GM12878 (cell line): Measurements from ENCODE around the gene SYTL2. TPM values are rescaled to one million over a fixed set of nuclear protein-coding genes. Genes with fewer than 3 reads are reported as not detected.

ENCODE experiments used
- ATAC-seq: fragments of 200-7000 bp; cut with Tn5 transposase; 3 replicates; pipeline ENCODE4 v1.9.1; 2020; ENCODE audit warnings: mild to moderate bottlenecking, moderate library complexity
- BruUV-seq: library from RNA; stranded (reverse); fragments of 400-500 nt; replicated peaks from 2 replicates; lab custom pipeline; 2021; lab: Mats Ljungman, UMichigan
- CTCF ChIA-PET: fragments of 300-600 bp; sonication (Branson Sonifier 250); formaldehyde crosslinking; extraction: SDS; loops from one replicate; lab custom pipeline; 2021; ENCODE audit warnings: inconsistent platforms; lab: Yijun Ruan, JAX
- POLR2A ChIA-PET: fragments of 350-600 bp; formaldehyde crosslinking; extraction: SDS; loops from one replicate; lab custom pipeline; 2021; ENCODE audit warnings: inconsistent platforms; lab: Charles Lee
- RAD21 ChIA-PET: fragments of 300-600 bp; sonication (Branson Sonifier 250); formaldehyde crosslinking; loops from one replicate; lab custom pipeline; 2023; ENCODE audit warnings: antibody characterized with exemption; ENCODE audit not compliant: unreplicated experiment; lab: Charles Lee
- SMC1A ChIA-PET: fragments of 300-600 bp; sonication (Branson Sonifier 250); formaldehyde crosslinking; loops from one replicate; lab custom pipeline; 2023; ENCODE audit not compliant: unreplicated experiment, uncharacterized antibody; lab: Charles Lee
- DNase-seq: peaks from one replicate; pipeline ENCODE4 v3.0.0-alpha.2; 2011; ENCODE audit warnings: low read depth, low spot score
- FAIRE-seq: peaks from 3 replicates; lab custom pipeline; 2011; peaks lifted over from hg19 to GRCh38; lab: Jason Lieb, UNC
- H2AFZ ChIP-seq: 2 replicates; pipeline ENCODE4 v1.6.0; 2011; ENCODE audit warnings: low read depth, low read length, control low read depth; ENCODE audit not compliant: control insufficient read depth
- H3K27ac ChIP-seq: 2 replicates; pipeline ENCODE4 v1.5.1; 2011; ENCODE audit warnings: control low read depth; ENCODE audit not compliant: control insufficient read depth, insufficient read depth
- H3K27me3 ChIP-seq, 2 experiments: replicated peaks in 1 of 2; 2 replicates each; pipeline versions ENCODE4 v1.6.0 to v1.6.1; 2011; ENCODE audit warnings: low read length in 1 of 2; ENCODE audit not compliant: control insufficient read depth in 2 of 2, insufficient read depth in 2 of 2
- H3K36me3 ChIP-seq, 2 experiments: 2 replicates each; pipeline ENCODE4 v1.5.1; 2011; ENCODE audit warnings: low read length in 1 of 2; ENCODE audit not compliant: control insufficient read depth in 2 of 2, insufficient read depth in 2 of 2
- H3K4me1 ChIP-seq: 2 replicates; pipeline ENCODE4 v1.6.1; 2011; ENCODE audit warnings: mild to moderate bottlenecking, low read length, moderate library complexity, mixed read lengths; ENCODE audit not compliant: control insufficient read depth, insufficient read depth
- H3K4me2 ChIP-seq: 2 replicates; pipeline ENCODE4 v1.6.0; 2011; ENCODE audit warnings: control low read depth; ENCODE audit not compliant: control insufficient read depth, insufficient read depth
- H3K4me3 ChIP-seq: fragments of 200-600 bp; sonication (generic); 2 replicates; pipeline ENCODE4 v1.5.1; 2016
- H3K79me2 ChIP-seq: 2 replicates; pipeline ENCODE4 v1.6.0; 2011; ENCODE audit warnings: low read length; ENCODE audit not compliant: control insufficient read depth, insufficient read depth
- H3K9ac ChIP-seq: 2 replicates; pipeline ENCODE4 v1.8.0; 2011; ENCODE audit warnings: low read length, control low read depth, mixed read lengths; ENCODE audit not compliant: control insufficient read depth, insufficient read depth
- H3K9me3 ChIP-seq: replicated peaks from 3 replicates; pipeline ENCODE4 v1.5.1; 2011; ENCODE audit warnings: mild to moderate bottlenecking, low read length; ENCODE audit not compliant: control insufficient read depth, insufficient read depth
- H4K20me1 ChIP-seq: 2 replicates; pipeline ENCODE4 v1.6.0; 2011; ENCODE audit not compliant: control insufficient read depth, insufficient read depth
- BCL11A ChIP-seq: IDR thresholded peaks from 2 replicates; pipeline ENCODE4 v1.6.1; 2011; ENCODE audit warnings: low read depth, low read length
- CEBPB ChIP-seq, 2 experiments: fragments of 150-350 bp in 1 of 2; IDR thresholded peaks; 2 replicates each; pipeline ENCODE4 v1.6.1; 2012 to 2014; ENCODE audit warnings: low read depth in 2 of 2, low read length in 2 of 2, borderline replicate concordance in 1 of 2, inconsistent platforms in 1 of 2
- IKZF1 ChIP-seq: fragments of 450-650 bp; conservative IDR thresholded peaks from 2 replicates; pipeline ENCODE4 v1.6.1; 2017; ENCODE audit warnings: antibody characterized with exemption, mild to moderate bottlenecking
- JUNB ChIP-seq: IDR thresholded peaks from 2 replicates; pipeline ENCODE4 v1.6.1; 2016; ENCODE audit warnings: antibody characterized with exemption, mild to moderate bottlenecking
- KLF5 ChIP-seq: fragments of 450-650 bp; IDR thresholded peaks from 2 replicates; pipeline ENCODE4 v1.6.1; 2014; ENCODE audit warnings: mild to moderate bottlenecking; ENCODE audit not compliant: partially characterized antibody
- MTA3 ChIP-seq: IDR thresholded peaks from 2 replicates; pipeline ENCODE4 v1.6.1; 2012; ENCODE audit warnings: low read length, inconsistent platforms, borderline replicate concordance
- NFYA ChIP-seq: IDR thresholded peaks from 2 replicates; pipeline ENCODE4 v1.6.1; 2011; ENCODE audit warnings: low read depth, mild to moderate bottlenecking, low read length, improper control_type of control experiment, borderline replicate concordance
- RB1 ChIP-seq: fragments of 450-650 bp; formaldehyde crosslinking; IDR thresholded peaks from 2 replicates; pipeline ENCODE4 v1.6.1; 2017; ENCODE audit warnings: mild to moderate bottlenecking, borderline replicate concordance
- SMARCA5 ChIP-seq: fragments of 450-650 bp; IDR thresholded peaks from 2 replicates; pipeline ENCODE4 v1.6.1; 2017; ENCODE audit warnings: mild to moderate bottlenecking
- SP1 ChIP-seq: IDR thresholded peaks from one replicate; pipeline ENCODE4 v1.6.1; 2011; ENCODE audit warnings: low read depth, low read length
- SREBF1 ChIP-seq: IDR thresholded peaks from 2 replicates; pipeline ENCODE4 v1.6.1; 2012; ENCODE audit warnings: mild to moderate bottlenecking, low read length
- SREBF2 ChIP-seq: IDR thresholded peaks from 2 replicates; pipeline ENCODE4 v1.6.1; 2012; ENCODE audit warnings: mild to moderate bottlenecking, low read length
- SRF ChIP-seq, 2 experiments: IDR thresholded peaks; 2 replicates each; pipeline ENCODE4 v1.6.1; 2011; ENCODE audit warnings: low read depth in 2 of 2, low read length in 2 of 2, mild to moderate bottlenecking in 1 of 2, moderate library complexity in 1 of 2
- YBX1 ChIP-seq: fragments of 450-650 bp; IDR thresholded peaks from 2 replicates; pipeline ENCODE4 v1.6.1; 2016; ENCODE audit warnings: antibody characterized with exemption
- WGBS: methylation state at CpG from one replicate; pipeline ENCODE4 v1.1.6; 2016; ENCODE audit warnings: low lambda C conversion rate; ENCODE audit not compliant: insufficient replicate concordance, insufficient coverage; ENCODE audit errors: missing lambda C conversion rate; 5-methylcytosine and 5-hydroxymethylcytosine counted together
- in situ Hi-C: fragments of 300-500 bp; cut with MboI; formaldehyde crosslinking; loops from 9 replicates; pipeline ENCODE4 v1.14.3; 2018; ENCODE audit warnings: mixed read lengths
- intact Hi-C: fragments of 100-400 bp; cut with micrococcal nuclease; formaldehyde crosslinking; loops from one replicate; pipeline ENCODE4 v1.14.2; 2022; ENCODE audit not compliant: unreplicated experiment
- polyA plus RNA-seq, 11 experiments: library from polyadenylated mRNA; depleted of rRNA in 4 of 11; unstranded in 6 of 11; stranded (reverse) in 5 of 11; fragments of >200 nt; fragmentation: Nextera tagmentation in 4 of 11; fragmentation: Illumina TruSeq in 1 of 11; extraction: Ambion mirVana in 4 of 11; extraction: Trizol in 1 of 11; gene quantifications; 1 replicate in 1 of 11; 2 replicates in 10 of 11; pipeline versions ENCODE4 v1.2.1 to v1.2.3, GENCODE V29; 2011 to 2016; ENCODE audit warnings: inconsistent platforms in 2 of 11, missing spikeins in 2 of 11, low read depth in 1 of 11
- total RNA-seq, 4 experiments: library from RNA; depleted of rRNA in 3 of 4; stranded (reverse); fragments of >200 nt in 3 of 4; fragmentation: Illumina TruSeq in 1 of 4; extraction: Trizol in 1 of 4; gene quantifications; 2 replicates each; pipeline versions ENCODE4 v1.2.1 to v1.2.3, GENCODE V29; 2013 to 2021
- TF ChIP-seq, protein P1 (sequence below): fragments of 150-350 bp; IDR thresholded peaks from 2 replicates; pipeline ENCODE4 v1.6.1; 2014; ENCODE audit warnings: mild to moderate bottlenecking, low read depth, low read length
- TF ChIP-seq, protein P2 (sequence below): IDR thresholded peaks from 2 replicates; pipeline ENCODE4 v1.6.1; 2012; ENCODE audit warnings: low read length, inconsistent platforms
- TF ChIP-seq, protein P3 (sequence below): IDR thresholded peaks from 2 replicates; pipeline ENCODE4 v1.6.1; 2012; ENCODE audit warnings: low read depth, low read length, improper control_type of control experiment

Gene SYTL2
- total and polyA plus RNA-seq, 10 of the 15 experiments (the other 5 are each of a cell fraction or from before 2014, with no cell fraction given), result 0.02 to 1.4 (median 0.31) TPM; not detected in 2

DNA sequence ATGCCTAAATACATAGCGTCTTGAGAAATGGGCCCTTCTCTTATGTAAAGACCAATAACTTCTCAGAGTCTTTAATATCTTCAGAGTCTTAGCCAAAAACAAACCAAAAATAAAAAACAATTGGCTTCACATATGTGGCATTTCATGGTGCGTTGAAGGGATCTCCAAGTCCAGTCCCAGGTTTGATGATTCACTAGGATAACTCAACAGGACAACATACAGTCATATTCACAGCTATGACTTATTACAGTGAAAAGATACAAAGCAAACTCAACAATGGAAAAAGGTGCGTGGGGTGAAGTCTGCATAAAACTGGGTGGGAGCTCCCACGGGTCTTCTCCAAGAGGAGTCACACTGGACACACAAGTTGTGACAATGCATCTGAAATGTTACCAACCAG is 12.6 kb downstream of the SYTL2 start (continued):
- TF ChIP-seq SREBF1 (no peak), SREBF2 (no peak), YBX1 (no peak), CEBPB (IDR thresholded peaks at IDR 0.05; ENCODE audit: borderline replicate concordance in 1 of 2, low read depth in 2 of 2, low read length in 2 of 2) (no peak), IKZF1 (no peak), SMARCA5 (no peak), SRF (IDR thresholded peaks at IDR 0.05; ENCODE audit: low read depth in 2 of 2, low read length in 2 of 2) (no peak), MTA3 (no peak)
- TF ChIP-seq, protein P1, sequence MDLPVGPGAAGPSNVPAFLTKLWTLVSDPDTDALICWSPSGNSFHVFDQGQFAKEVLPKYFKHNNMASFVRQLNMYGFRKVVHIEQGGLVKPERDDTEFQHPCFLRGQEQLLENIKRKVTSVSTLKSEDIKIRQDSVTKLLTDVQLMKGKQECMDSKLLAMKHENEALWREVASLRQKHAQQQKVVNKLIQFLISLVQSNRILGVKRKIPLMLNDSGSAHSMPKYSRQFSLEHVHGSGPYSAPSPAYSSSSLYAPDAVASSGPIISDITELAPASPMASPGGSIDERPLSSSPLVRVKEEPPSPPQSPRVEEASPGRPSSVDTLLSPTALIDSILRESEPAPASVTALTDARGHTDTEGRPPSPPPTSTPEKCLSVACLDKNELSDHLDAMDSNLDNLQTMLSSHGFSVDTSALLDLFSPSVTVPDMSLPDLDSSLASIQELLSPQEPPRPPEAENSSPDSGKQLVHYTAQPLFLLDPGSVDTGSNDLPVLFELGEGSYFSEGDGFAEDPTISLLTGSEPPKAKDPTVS, result no peak
- TF ChIP-seq, protein P2, sequence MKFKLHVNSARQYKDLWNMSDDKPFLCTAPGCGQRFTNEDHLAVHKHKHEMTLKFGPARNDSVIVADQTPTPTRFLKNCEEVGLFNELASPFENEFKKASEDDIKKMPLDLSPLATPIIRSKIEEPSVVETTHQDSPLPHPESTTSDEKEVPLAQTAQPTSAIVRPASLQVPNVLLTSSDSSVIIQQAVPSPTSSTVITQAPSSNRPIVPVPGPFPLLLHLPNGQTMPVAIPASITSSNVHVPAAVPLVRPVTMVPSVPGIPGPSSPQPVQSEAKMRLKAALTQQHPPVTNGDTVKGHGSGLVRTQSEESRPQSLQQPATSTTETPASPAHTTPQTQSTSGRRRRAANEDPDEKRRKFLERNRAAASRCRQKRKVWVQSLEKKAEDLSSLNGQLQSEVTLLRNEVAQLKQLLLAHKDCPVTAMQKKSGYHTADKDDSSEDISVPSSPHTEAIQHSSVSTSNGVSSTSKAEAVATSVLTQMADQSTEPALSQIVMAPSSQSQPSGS, result no peak

DNA sequence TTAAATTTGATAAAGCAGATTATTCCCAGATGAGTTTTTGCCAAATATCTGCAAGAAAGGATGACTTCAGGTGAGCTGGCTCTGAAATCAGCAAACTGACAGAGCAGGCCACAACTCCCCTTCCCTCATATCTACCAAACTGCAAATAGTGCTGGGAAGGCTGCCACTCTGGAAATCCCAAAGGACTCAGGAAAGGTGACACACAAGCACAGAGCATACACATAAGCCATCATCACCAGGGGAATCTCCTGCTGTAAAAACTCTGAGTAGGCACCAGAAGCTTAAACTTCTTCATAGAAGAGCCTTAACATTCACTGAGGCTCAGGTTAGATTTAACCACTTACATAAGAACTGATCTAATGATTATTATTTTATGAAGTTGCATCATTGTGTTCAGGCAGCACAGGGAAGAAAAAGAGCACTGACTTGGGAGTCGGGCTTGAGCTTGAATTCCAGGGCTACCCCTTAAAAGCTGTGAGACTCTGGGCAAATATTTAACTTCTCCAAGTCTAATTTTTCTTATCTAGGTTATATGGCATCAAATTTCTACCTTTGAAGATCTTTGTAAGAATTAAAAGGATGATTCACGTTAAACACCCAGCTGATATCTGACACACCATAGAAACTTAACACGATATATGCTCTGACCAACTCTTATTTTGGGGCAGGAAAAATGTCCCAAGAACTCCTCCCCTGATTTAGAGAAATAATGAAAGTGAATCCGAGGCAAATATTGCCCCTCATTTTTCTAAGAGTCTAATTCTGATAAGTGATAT is 15.0 kb downstream of the SYTL2 start:
- no TSS peak for BruUV-seq
- ATAC-seq (no peak), FAIRE-seq (no peak), DNase-seq (no peak)
- H3K4me2 ChIP-seq, result no peak overlapping the region
- TF ChIP-seq SP1 (no peak), SREBF1 (no peak), KLF5 (no peak), NFYA (no peak), SRF (IDR thresholded peaks at IDR 0.05; ENCODE audit: low read depth in 2 of 2, low read length in 2 of 2) (no peak), RB1 (no peak), JUNB (no peak), BCL11A (no peak)
- TF ChIP-seq, protein P3, sequence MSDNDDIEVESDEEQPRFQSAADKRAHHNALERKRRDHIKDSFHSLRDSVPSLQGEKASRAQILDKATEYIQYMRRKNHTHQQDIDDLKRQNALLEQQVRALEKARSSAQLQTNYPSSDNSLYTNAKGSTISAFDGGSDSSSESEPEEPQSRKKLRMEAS, result no peak
- ChIA-PET SMC1A (interaction anchor here (0.9 kb wide), 1 partner anchor 9 kb away, joined by 3 read pairs; no protein-coding TSS in a partner anchor), RAD21 (interaction anchor here (0.6 kb wide), 1 partner anchor 509 kb away, joined by 3 read pairs; no protein-coding TSS in a partner anchor), CTCF (no interaction called here), POLR2A (no interaction called here)
- H4K20me1 ChIP-seq, result no peaks in the 10 kb centered on the region
- H3K27ac ChIP-seq, result no peak overlapping the region
- H2AFZ ChIP-seq, result no peak overlapping the region
- no peak overlapping the region for H3K9ac ChIP-seq
- in situ Hi-C loops, result no loop called here
- no peaks in the 10 kb centered on the region for H3K36me3 ChIP-seq
- no peaks in the 10 kb centered on the region for H3K79me2 ChIP-seq
- peaks cover 0 to 5% of the 10 kb centered on the region in 2 experiments; a peak in 1 of 4 replicates for H3K27me3 ChIP-seq
- H3K4me3 ChIP-seq, result no peak overlapping the region
- H3K9me3 ChIP-seq, result no peaks in the 10 kb centered on the region
- 23% methylated on average over 4 of the region's 4 CpGs for WGBS
- H3K4me1 ChIP-seq, result no peaks in the 10 kb centered on the region
- intact Hi-C loops, result no loop called here
